ENCODE data around the gene EVC2. TPM values are rescaled to one million over a fixed set of nuclear protein-coding genes. Genes with fewer than 3 reads are reported as not detected.

Gene EVC2
- total RNA-seq, 1 donor from 2014 or later: 5.2 TPM

- Histone ChIP-seq H3K36me3 (ENCODE audit: control insufficient read depth in 3 of 3, insufficient read depth in 3 of 3, low read length in 3 of 3) (peaks cover 2 to 7% (median 4%) of the 10 kb centered on the region in 3 donors), H3K9ac (ENCODE audit: low read depth in 1 of 3, low read length in 3 of 3) (no peak overlapping the region), H3K27me3 (ENCODE audit: control insufficient read depth in 3 of 3, insufficient read depth in 3 of 3, low read length in 3 of 3) (no peaks in the 10 kb centered on the region), H3K27ac (ENCODE audit: low read depth, low read length) (no peak overlapping the region), H3K9me3 (ENCODE audit: control insufficient read depth in 3 of 3, low read length in 3 of 3) (peaks cover 0 to 3% (median 2%) of the 10 kb centered on the region in 3 donors), H3K4me1 (ENCODE audit: control insufficient read depth in 3 of 3, insufficient read depth in 3 of 3, low read length in 3 of 3) (no peaks in the 10 kb centered on the region), H3K4me3 (ENCODE audit: low read length in 3 of 3) (no peak overlapping the region)
Measured at GRCh38 chr4:5724377-5724776, 16.0 kb upstream of the EVC2 start.

GRCh38 chr4:5722328-5722727 lies 14.0 kb upstream of the EVC2 start:
- Histone ChIP-seq H3K27ac (ENCODE audit: low read depth, low read length) (no peak overlapping the region), H3K36me3 (ENCODE audit: control insufficient read depth in 3 of 3, insufficient read depth in 3 of 3, low read length in 3 of 3) (peaks cover 2 to 7% (median 3%) of the 10 kb centered on the region in 3 donors), H3K9me3 (ENCODE audit: control insufficient read depth in 3 of 3, low read length in 3 of 3) (peaks cover 0 to 3% (median 2%) of the 10 kb centered on the region in 3 donors), H3K9ac (ENCODE audit: low read depth in 1 of 3, low read length in 3 of 3) (no peak overlapping the region), H3K4me3 (ENCODE audit: low read length in 3 of 3) (no peak overlapping the region), H3K4me1 (ENCODE audit: control insufficient read depth in 3 of 3, insufficient read depth in 3 of 3, low read length in 3 of 3) (no peaks in the 10 kb centered on the region), H3K27me3 (ENCODE audit: control insufficient read depth in 3 of 3, insufficient read depth in 3 of 3, low read length in 3 of 3) (no peaks in the 10 kb centered on the region)

GRCh38 chr4:5721923-5722322 lies 13.6 kb upstream of the EVC2 start:
- H3K27ac ChIP-seq (ENCODE audit: low read depth, low read length): no peak overlapping the region
- H3K4me3 ChIP-seq (ENCODE audit: low read length in 3 of 3): no peak overlapping the region
- peaks cover 0 to 3% (median 2%) of the 10 kb centered on the region in 3 donors for H3K9me3 ChIP-seq (ENCODE audit: control insufficient read depth in 3 of 3, low read length in 3 of 3)
- H3K9ac ChIP-seq (ENCODE audit: low read depth in 1 of 3, low read length in 3 of 3): no peak overlapping the region
- peaks cover 2 to 7% (median 3%) of the 10 kb centered on the region in 3 donors for H3K36me3 ChIP-seq (ENCODE audit: control insufficient read depth in 3 of 3, insufficient read depth in 3 of 3, low read length in 3 of 3)
- no peaks in the 10 kb centered on the region for H3K4me1 ChIP-seq (ENCODE audit: control insufficient read depth in 3 of 3, insufficient read depth in 3 of 3, low read length in 3 of 3)
- H3K27me3 ChIP-seq (ENCODE audit: control insufficient read depth in 3 of 3, insufficient read depth in 3 of 3, low read length in 3 of 3): no peaks in the 10 kb centered on the region

- H3K4me3 ChIP-seq (ENCODE audit: low read length in 3 of 3): no peak overlapping the region
- H3K4me1 ChIP-seq (ENCODE audit: control insufficient read depth in 3 of 3, insufficient read depth in 3 of 3, low read length in 3 of 3): no peaks in the 10 kb centered on the region
- no peak overlapping the region for H3K27ac ChIP-seq (ENCODE audit: low read depth, low read length)
- H3K27me3 ChIP-seq (ENCODE audit: control insufficient read depth in 3 of 3, insufficient read depth in 3 of 3, low read length in 3 of 3): no peaks in the 10 kb centered on the region
- H3K9ac ChIP-seq (ENCODE audit: low read depth in 1 of 3, low read length in 3 of 3): no peak overlapping the region
- peaks cover 0 to 2% (median 2%) of the 10 kb centered on the region in 3 donors for H3K9me3 ChIP-seq (ENCODE audit: control insufficient read depth in 3 of 3, low read length in 3 of 3)
- peaks cover 2 to 7% (median 3%) of the 10 kb centered on the region in 3 donors for H3K36me3 ChIP-seq (ENCODE audit: control insufficient read depth in 3 of 3, insufficient read depth in 3 of 3, low read length in 3 of 3)
Measured at GRCh38 chr4:5720980-5721379, 12.6 kb upstream of the EVC2 start.

GRCh38 chr4:5720157-5720850 lies 11.9 kb upstream of the EVC2 start:
- H3K27ac ChIP-seq (ENCODE audit: low read depth, low read length): no peak overlapping the region
- H3K4me1 ChIP-seq (ENCODE audit: control insufficient read depth in 3 of 3, insufficient read depth in 3 of 3, low read length in 3 of 3): no peaks in the 10 kb centered on the region
- H3K36me3 ChIP-seq (ENCODE audit: control insufficient read depth in 3 of 3, insufficient read depth in 3 of 3, low read length in 3 of 3): peaks cover 2 to 7% (median 3%) of the 10 kb centered on the region in 3 donors
- H3K27me3 ChIP-seq (ENCODE audit: control insufficient read depth in 3 of 3, insufficient read depth in 3 of 3, low read length in 3 of 3): no peaks in the 10 kb centered on the region
- H3K9me3 ChIP-seq (ENCODE audit: control insufficient read depth in 3 of 3, low read length in 3 of 3): peaks cover 0 to 2% (median 2%) of the 10 kb centered on the region in 3 donors
- no peak overlapping the region for H3K4me3 ChIP-seq (ENCODE audit: low read length in 3 of 3)
- H3K9ac ChIP-seq (ENCODE audit: low read depth in 1 of 3, low read length in 3 of 3): no peak overlapping the region

GRCh38 chr4:5719350-5720055 lies 11.1 kb upstream of the EVC2 start:
- Histone ChIP-seq H3K36me3 (ENCODE audit: control insufficient read depth in 3 of 3, insufficient read depth in 3 of 3, low read length in 3 of 3) (peaks cover 2 to 7% (median 3%) of the 10 kb centered on the region in 3 donors), H3K9me3 (ENCODE audit: control insufficient read depth in 3 of 3, low read length in 3 of 3) (peaks cover 0 to 4% (median 2%) of the 10 kb centered on the region in 3 donors), H3K4me1 (ENCODE audit: control insufficient read depth in 3 of 3, insufficient read depth in 3 of 3, low read length in 3 of 3) (no peaks in the 10 kb centered on the region), H3K27me3 (ENCODE audit: control insufficient read depth in 3 of 3, insufficient read depth in 3 of 3, low read length in 3 of 3) (no peaks in the 10 kb centered on the region), H3K27ac (ENCODE audit: low read depth, low read length) (no peak overlapping the region), H3K4me3 (ENCODE audit: low read length in 3 of 3) (no peak overlapping the region), H3K9ac (ENCODE audit: low read depth in 1 of 3, low read length in 3 of 3) (no peak overlapping the region)

- Histone ChIP-seq H3K27ac (ENCODE audit: low read depth, low read length) (no peak overlapping the region), H3K27me3 (ENCODE audit: control insufficient read depth in 3 of 3, insufficient read depth in 3 of 3, low read length in 3 of 3) (no peaks in the 10 kb centered on the region), H3K4me3 (ENCODE audit: low read length in 3 of 3) (no peak overlapping the region), H3K4me1 (ENCODE audit: control insufficient read depth in 3 of 3, insufficient read depth in 3 of 3, low read length in 3 of 3) (no peaks in the 10 kb centered on the region), H3K9ac (ENCODE audit: low read depth in 1 of 3, low read length in 3 of 3) (no peak overlapping the region), H3K9me3 (ENCODE audit: control insufficient read depth in 3 of 3, low read length in 3 of 3) (peaks cover 0 to 4% (median 2%) of the 10 kb centered on the region in 3 donors), H3K36me3 (ENCODE audit: control insufficient read depth in 3 of 3, insufficient read depth in 3 of 3, low read length in 3 of 3) (peaks cover 2 to 7% (median 3%) of the 10 kb centered on the region in 3 donors)
Measured at GRCh38 chr4:5718411-5718810, 10.1 kb upstream of the EVC2 start.

- Histone ChIP-seq H3K9me3 (ENCODE audit: control insufficient read depth in 3 of 3, low read length in 3 of 3) (peaks cover 0 to 4% (median 2%) of the 10 kb centered on the region in 3 donors), H3K4me1 (ENCODE audit: control insufficient read depth in 3 of 3, insufficient read depth in 3 of 3, low read length in 3 of 3) (no peaks in the 10 kb centered on the region), H3K27me3 (ENCODE audit: control insufficient read depth in 3 of 3, insufficient read depth in 3 of 3, low read length in 3 of 3) (peaks cover 0 to 3% (median 2%) of the 10 kb centered on the region in 3 donors), H3K4me3 (ENCODE audit: low read length in 3 of 3) (no peak overlapping the region), H3K36me3 (ENCODE audit: control insufficient read depth in 3 of 3, insufficient read depth in 3 of 3, low read length in 3 of 3) (peaks cover 2 to 7% (median 3%) of the 10 kb centered on the region in 3 donors), H3K9ac (ENCODE audit: low read depth in 1 of 3, low read length in 3 of 3) (no peak overlapping the region), H3K27ac (ENCODE audit: low read depth, low read length) (no peak overlapping the region)
Measured at GRCh38 chr4:5717449-5718158, 9.2 kb upstream of the EVC2 start.

GRCh38 chr4:5716391-5716790 lies 8.0 kb upstream of the EVC2 start:
- Histone ChIP-seq H3K9ac (ENCODE audit: low read depth in 1 of 3, low read length in 3 of 3) (no peak overlapping the region), H3K4me3 (ENCODE audit: low read length in 3 of 3) (no peak overlapping the region), H3K27ac (ENCODE audit: low read depth, low read length) (no peak overlapping the region), H3K9me3 (ENCODE audit: control insufficient read depth in 3 of 3, low read length in 3 of 3) (peaks cover 0 to 4% (median 2%) of the 10 kb centered on the region in 3 donors), H3K27me3 (ENCODE audit: control insufficient read depth in 3 of 3, insufficient read depth in 3 of 3, low read length in 3 of 3) (peaks cover 0 to 5% (median 3%) of the 10 kb centered on the region in 3 donors), H3K36me3 (ENCODE audit: control insufficient read depth in 3 of 3, insufficient read depth in 3 of 3, low read length in 3 of 3) (peaks cover 2 to 7% (median 3%) of the 10 kb centered on the region in 3 donors), H3K4me1 (ENCODE audit: control insufficient read depth in 3 of 3, insufficient read depth in 3 of 3, low read length in 3 of 3) (peaks cover 0 to 7% (median 2%) of the 10 kb centered on the region in 3 donors)
